Gastroesophageal sphincter (tissue), 3 donors: ENCODE measurements around the gene PLCH2.

Experiments used
- CTCF ChIP-seq, 4 experiments: fragments of 200-600 bp in 2 of 4; fragments of 450-650 bp in 2 of 4; sonication (generic) in 1 of 4; IDR thresholded peaks; one replicate each; pipeline ENCODE4 v1.5.1; 2017 to 2019; ENCODE audit warnings: antibody characterized with exemption in 4 of 4, mild to moderate bottlenecking in 2 of 4, moderate library complexity in 2 of 4
- POLR2A ChIP-seq, 2 donors: fragments of 450-650 bp; IDR thresholded peaks; one replicate each; pipeline ENCODE4 v1.6.1; 2017; ENCODE audit warnings: antibody characterized with exemption in 2 of 2, mild to moderate bottlenecking in 2 of 2, moderate library complexity in 1 of 2

- TF ChIP-seq CTCF (IDR thresholded peaks at IDR 0.05) = no peak
- no peak for TF ChIP-seq POLR2A (IDR thresholded peaks at IDR 0.05)
Observed at GRCh38 chr1:2492091-2492490, 16.0 kb downstream of the PLCH2 start.
